Loucy (cell line): Measurements from ENCODE around the gene BTN1A1.

ENCODE experiments used
- CTCF ChIP-seq: fragments of 200-600 bp; sonication (generic); conservative IDR thresholded peaks from 2 replicates; pipeline ENCODE4 v1.5.1; 2014; ENCODE audit warnings: mild to moderate bottlenecking, antibody characterized with exemption, low read length
- EZH2phosphoT487 ChIP-seq: fragments of 200-600 bp; IDR thresholded peaks from 2 replicates; pipeline ENCODE4 v1.6.1; 2018; ENCODE audit warnings: antibody characterized with exemption, mild to moderate bottlenecking, moderate library complexity, borderline replicate concordance

- TF ChIP-seq EZH2phosphoT487 = no peak
- TF ChIP-seq CTCF = no peak
Measured at GRCh38 chr6:26473758-26474438, 26.2 kb upstream of the BTN1A1 start.
